Panc1 (cell line): Measurements from ENCODE around the gene PARVG. TPM values are rescaled to one million over a fixed set of nuclear protein-coding genes. Genes with fewer than 3 reads are reported as not detected.

Experiments used
- ATAC-seq: fragments of 200-7000 bp; cut with Tn5 transposase; 2 replicates; pipeline ENCODE4 v1.9.1; 2020; ENCODE audit warnings: mild to moderate bottlenecking, moderate library complexity
- BruUV-seq: library from RNA; stranded (reverse); fragments of 400-500 nt; replicated peaks from 2 replicates; lab custom pipeline; 2021; lab: Mats Ljungman, UMichigan
- CTCF ChIA-PET: fragments of 300-600 bp; sonication (Branson Sonifier 250); formaldehyde crosslinking; loops from one replicate; lab custom pipeline; 2022; ENCODE audit warnings: antibody characterized with exemption; lab: Charles Lee
- POLR2A ChIA-PET: fragments of 300-600 bp; sonication (Branson Sonifier 250); formaldehyde crosslinking; loops from one replicate; lab custom pipeline; 2022; ENCODE audit warnings: antibody characterized with exemption; lab: Charles Lee
- DNase-seq: peaks from one replicate; pipeline ENCODE4 v3.0.0-alpha.2; 2010; ENCODE audit warnings: low read depth, low spot score
- H3K27ac ChIP-seq: 2 replicates; pipeline ENCODE4 v1.5.1; 2011; ENCODE audit warnings: mild to moderate bottlenecking, low read length, inconsistent platforms
- H3K27me3 ChIP-seq: fragments of 200-500 bp; sonication (Bioruptor generic); 2 replicates; pipeline ENCODE4 v1.6.0; 2014; ENCODE audit warnings: low read length, inconsistent platforms; ENCODE audit not compliant: control insufficient read depth, insufficient read depth
- H3K36me3 ChIP-seq: fragments of 200-500 bp; sonication (Bioruptor generic); 2 replicates; pipeline ENCODE4 v1.5.1; 2014; ENCODE audit warnings: inconsistent platforms, mild to moderate bottlenecking, low read length, moderate library complexity; ENCODE audit not compliant: control insufficient read depth, insufficient read depth
- H3K4me1 ChIP-seq: 2 replicates; pipeline ENCODE4 v1.5.1; 2011; ENCODE audit warnings: inconsistent platforms, mild to moderate bottlenecking, low read length, moderate library complexity; ENCODE audit not compliant: control insufficient read depth, insufficient read depth
- H3K4me3 ChIP-seq, 2 experiments: 2 replicates each; pipeline ENCODE4 v1.5.1; 2011 to 2012; ENCODE audit warnings: low read depth in 2 of 2, low read length in 2 of 2, mild to moderate bottlenecking in 2 of 2, inconsistent platforms in 1 of 2, moderate library complexity in 1 of 2
- H3K9me3 ChIP-seq: fragments of 200-500 bp; sonication (Bioruptor generic); 2 replicates; pipeline ENCODE4 v1.5.1; 2014; ENCODE audit warnings: low read depth, mild to moderate bottlenecking, inconsistent platforms, low read length, moderate library complexity; ENCODE audit not compliant: control insufficient read depth, insufficient read depth
- CTCF ChIP-seq: fragments of 450-650 bp; IDR thresholded peaks from 2 replicates; pipeline ENCODE4 v1.5.1; 2017; ENCODE audit warnings: mild to moderate bottlenecking
- POLR2AphosphoS5 ChIP-seq: IDR thresholded peaks from 2 replicates; pipeline ENCODE4 v1.6.1; 2012; ENCODE audit warnings: mild to moderate bottlenecking, low read depth, low read length, moderate library complexity
- REST ChIP-seq, 2 experiments: IDR thresholded peaks; 2 replicates each; pipeline ENCODE4 v1.6.1; 2011 to 2012; ENCODE audit warnings: low read depth in 2 of 2, control low read depth in 1 of 2, low read length in 1 of 2, mild to moderate bottlenecking in 1 of 2, moderate library complexity in 1 of 2; ENCODE audit not compliant: insufficient read depth in 1 of 2
- SIN3A ChIP-seq: IDR thresholded peaks from 2 replicates; pipeline ENCODE4 v1.6.1; 2012; ENCODE audit warnings: low read depth, mild to moderate bottlenecking, low read length, moderate library complexity, borderline replicate concordance; ENCODE audit not compliant: insufficient read depth
- TCF7L2 ChIP-seq: IDR thresholded peaks from 2 replicates; pipeline ENCODE4 v1.6.1; 2011; ENCODE audit warnings: mild to moderate bottlenecking, low read depth, low read length, inconsistent platforms
- in situ Hi-C: cut with HindIII; loops from 2 replicates; pipeline ENCODE4 v1.10.0; 2016; ENCODE audit warnings: low sequenced_read_pairs, low pct_unique_long_range_greater_than_20kb
- intact Hi-C: fragments of 100-400 bp; cut with micrococcal nuclease; formaldehyde crosslinking; loops from one replicate; pipeline ENCODE4 v1.10.0; 2022; ENCODE audit not compliant: unreplicated experiment
- total RNA-seq: library from RNA; stranded (reverse); gene quantifications from one replicate; pipeline ENCODE4 v1.2.1, GENCODE V29; 2021; ENCODE audit not compliant: unreplicated experiment

Gene PARVG
- total RNA-seq, 1 experiment from 2014 or later, result 0.21 TPM

GRCh38 chr22:44225812-44226211, 45.1 kb downstream of the PARVG start:
- intact Hi-C loops (no loop called here), in situ Hi-C loops (no loop called here)
- CTCF ChIA-PET, result no interaction called here
- POLR2A ChIA-PET, result no interaction called here
- DNase-seq (no peak), ATAC-seq (no peak)
- Histone ChIP-seq H3K27me3 (no peaks in the 10 kb centered on the region), H3K9me3 (no peaks in the 10 kb centered on the region), H3K27ac (no peak overlapping the region), H3K4me3 (no peak overlapping the region), H3K36me3 (no peaks in the 10 kb centered on the region), H3K4me1 (no peaks in the 10 kb centered on the region)
- TF ChIP-seq SIN3A (no peak), TCF7L2 (no peak), POLR2AphosphoS5 (no peak), CTCF (no peak), REST (IDR thresholded peaks at IDR 0.05; ENCODE audit: insufficient read depth in 1 of 2, low read depth in 2 of 2, low read length in 1 of 2) (no peak)
- no TSS peak for BruUV-seq

GRCh38 chr22:44229331-44229730, 48.6 kb downstream of the PARVG start:
- ATAC-seq (no peak), DNase-seq (no peak)
- no TSS peak for BruUV-seq
- CTCF ChIA-PET, result no interaction called here
- in situ Hi-C loops (no loop called here), intact Hi-C loops (no loop called here)
- H3K27ac ChIP-seq, result no peak overlapping the region
- H3K27me3 ChIP-seq, result no peaks in the 10 kb centered on the region
- no peaks in the 10 kb centered on the region for H3K9me3 ChIP-seq
- TF ChIP-seq POLR2AphosphoS5, result no peak
- TF ChIP-seq SIN3A, result no peak
- no peaks in the 10 kb centered on the region for H3K36me3 ChIP-seq
- POLR2A ChIA-PET, result no interaction called here
- H3K4me1 ChIP-seq, result no peaks in the 10 kb centered on the region
- no peak overlapping the region for H3K4me3 ChIP-seq

GRCh38 chr22:44229809-44230208, 49.1 kb downstream of the PARVG start:
- no TSS peak for BruUV-seq
- ChIA-PET POLR2A (no interaction called here), CTCF (no interaction called here)
- intact Hi-C loops, result no loop called here
- Histone ChIP-seq H3K27me3 (no peaks in the 10 kb centered on the region), H3K4me3 (no peak overlapping the region), H3K9me3 (no peaks in the 10 kb centered on the region), H3K36me3 (no peaks in the 10 kb centered on the region), H3K27ac (no peak overlapping the region), H3K4me1 (no peaks in the 10 kb centered on the region)
- DNase-seq, result no peak
- in situ Hi-C loops, result no loop called here
- TF ChIP-seq POLR2AphosphoS5 (no peak), REST (IDR thresholded peaks at IDR 0.05; ENCODE audit: insufficient read depth in 1 of 2, low read depth in 2 of 2, low read length in 1 of 2) (no peak), CTCF (no peak), SIN3A (no peak), TCF7L2 (no peak)
- ATAC-seq, result no peak
